GM19193 (cell line): Measurements from ENCODE around the gene RUNDC3A.

ENCODE experiments used
- POLR2A ChIP-seq: IDR thresholded peaks from 4 replicates; pipeline ENCODE4 v1.6.1; 2011; ENCODE audit not compliant: insufficient read depth, insufficient read length; ENCODE audit errors: extremely low read depth

RUNDC3A gene

GRCh38 chr17:44310609-44311376 lies 2.4 kb downstream of the RUNDC3A start:
- no peak for TF ChIP-seq POLR2A

GRCh38 chr17:44311562-44312181 lies 3.3 kb downstream of the RUNDC3A start:
- no peak for TF ChIP-seq POLR2A

GRCh38 chr17:44312396-44313104 lies 4.1 kb downstream of the RUNDC3A start:
- TF ChIP-seq POLR2A = no peak

GRCh38 chr17:44314031-44314430 lies 5.6 kb downstream of the RUNDC3A start:
- no peak for TF ChIP-seq POLR2A

GRCh38 chr17:44314524-44314868 lies 6.1 kb downstream of the RUNDC3A start:
- TF ChIP-seq POLR2A = no peak

- no peak for TF ChIP-seq POLR2A
Observed at GRCh38 chr17:44314869-44315661, 6.7 kb downstream of the RUNDC3A start.

GRCh38 chr17:44315760-44316731 lies 7.6 kb downstream of the RUNDC3A start:
- TF ChIP-seq POLR2A = no peak

GRCh38 chr17:44317545-44317944 lies 9.1 kb downstream of the RUNDC3A start:
- TF ChIP-seq POLR2A = no peak

- peak; percentile 32 for TF ChIP-seq POLR2A
Observed at GRCh38 chr17:44318077-44318892, 9.9 kb downstream of the RUNDC3A start.

- no peak for TF ChIP-seq POLR2A
Observed at GRCh38 chr17:44320066-44320465, 11.7 kb downstream of the RUNDC3A start.

- TF ChIP-seq POLR2A = no peak
Observed at GRCh38 chr17:44321246-44322120, 13.1 kb downstream of the RUNDC3A start.

GRCh38 chr17:44322236-44322895 lies 14.0 kb downstream of the RUNDC3A start:
- no peak for TF ChIP-seq POLR2A
